ENCODE measurements around the gene HIBCH. TPM values are rescaled to one million over a fixed set of nuclear protein-coding genes. Genes with fewer than 3 reads are reported as not detected.

HIBCH gene
- total and polyA plus RNA-seq, 9 of the 15 experiments (the other 6 are each of a cell fraction or from before 2014, with no cell fraction given) = 17.0 to 65.4 (median 28.3) TPM

GRCh38 chr2:190184460-190184859, 135.2 kb downstream of the HIBCH start (continued):
- TF ChIP-seq RHOXF2B (CRISPR knock-in tag; conservative IDR thresholded peaks at IDR 0.05) = no peak
- TF ChIP-seq ZC3H4 (CRISPR knock-in tag; IDR thresholded peaks at IDR 0.05; ENCODE audit: borderline replicate concordance) = no peak
- no peak for TF ChIP-seq ZNF75A (CRISPR knock-in tag; IDR thresholded peaks at IDR 0.05)
- TF ChIP-seq TRIM28 (IDR thresholded peaks at IDR 0.05) = no peak
- TF ChIP-seq CBX8 (IDR thresholded peaks at IDR 0.05; ENCODE audit: borderline replicate concordance, extremely low read depth, low read depth, low read length, poor library complexity, severe bottlenecking) = no peak
- TF ChIP-seq SP2 (IDR thresholded peaks at IDR 0.05; ENCODE audit: extremely low read depth, low read depth, low read length, poor library complexity, severe bottlenecking) = no peak
- TF ChIP-seq BACH1 (tag; IDR thresholded peaks at IDR 0.05) = no peak
- TF ChIP-seq, protein P1, sequence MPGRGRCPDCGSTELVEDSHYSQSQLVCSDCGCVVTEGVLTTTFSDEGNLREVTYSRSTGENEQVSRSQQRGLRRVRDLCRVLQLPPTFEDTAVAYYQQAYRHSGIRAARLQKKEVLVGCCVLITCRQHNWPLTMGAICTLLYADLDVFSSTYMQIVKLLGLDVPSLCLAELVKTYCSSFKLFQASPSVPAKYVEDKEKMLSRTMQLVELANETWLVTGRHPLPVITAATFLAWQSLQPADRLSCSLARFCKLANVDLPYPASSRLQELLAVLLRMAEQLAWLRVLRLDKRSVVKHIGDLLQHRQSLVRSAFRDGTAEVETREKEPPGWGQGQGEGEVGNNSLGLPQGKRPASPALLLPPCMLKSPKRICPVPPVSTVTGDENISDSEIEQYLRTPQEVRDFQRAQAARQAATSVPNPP (IDR thresholded peaks at IDR 0.05; ENCODE audit: borderline replicate concordance, insufficient read depth, insufficient read length) = no peak
- TF ChIP-seq RUNX1 (IDR thresholded peaks at IDR 0.05; ENCODE audit: low read depth) = no peak
- TF ChIP-seq, protein P2, sequence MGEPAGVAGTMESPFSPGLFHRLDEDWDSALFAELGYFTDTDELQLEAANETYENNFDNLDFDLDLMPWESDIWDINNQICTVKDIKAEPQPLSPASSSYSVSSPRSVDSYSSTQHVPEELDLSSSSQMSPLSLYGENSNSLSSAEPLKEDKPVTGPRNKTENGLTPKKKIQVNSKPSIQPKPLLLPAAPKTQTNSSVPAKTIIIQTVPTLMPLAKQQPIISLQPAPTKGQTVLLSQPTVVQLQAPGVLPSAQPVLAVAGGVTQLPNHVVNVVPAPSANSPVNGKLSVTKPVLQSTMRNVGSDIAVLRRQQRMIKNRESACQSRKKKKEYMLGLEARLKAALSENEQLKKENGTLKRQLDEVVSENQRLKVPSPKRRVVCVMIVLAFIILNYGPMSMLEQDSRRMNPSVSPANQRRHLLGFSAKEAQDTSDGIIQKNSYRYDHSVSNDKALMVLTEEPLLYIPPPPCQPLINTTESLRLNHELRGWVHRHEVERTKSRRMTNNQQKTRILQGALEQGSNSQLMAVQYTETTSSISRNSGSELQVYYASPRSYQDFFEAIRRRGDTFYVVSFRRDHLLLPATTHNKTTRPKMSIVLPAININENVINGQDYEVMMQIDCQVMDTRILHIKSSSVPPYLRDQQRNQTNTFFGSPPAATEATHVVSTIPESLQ (CRISPR knock-in tag; IDR thresholded peaks at IDR 0.05) = no peak
- TF ChIP-seq CTBP1 (IDR thresholded peaks at IDR 0.05; ENCODE audit: borderline replicate concordance) = peak; percentile 30; the same call in 1 of the 2 replicates
- TF ChIP-seq NR3C1 (CRISPR knock-in tag; IDR thresholded peaks at IDR 0.05) = no peak
- TF ChIP-seq, protein P3, sequence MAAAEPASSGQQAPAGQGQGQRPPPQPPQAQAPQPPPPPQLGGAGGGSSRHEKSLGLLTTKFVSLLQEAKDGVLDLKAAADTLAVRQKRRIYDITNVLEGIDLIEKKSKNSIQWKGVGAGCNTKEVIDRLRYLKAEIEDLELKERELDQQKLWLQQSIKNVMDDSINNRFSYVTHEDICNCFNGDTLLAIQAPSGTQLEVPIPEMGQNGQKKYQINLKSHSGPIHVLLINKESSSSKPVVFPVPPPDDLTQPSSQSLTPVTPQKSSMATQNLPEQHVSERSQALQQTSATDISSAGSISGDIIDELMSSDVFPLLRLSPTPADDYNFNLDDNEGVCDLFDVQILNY (CRISPR knock-in tag; IDR thresholded peaks at IDR 0.05) = no peak
- TF ChIP-seq ZNF140 (CRISPR knock-in tag; IDR thresholded peaks at IDR 0.05) = no peak
- TF ChIP-seq ZFP91 (CRISPR knock-in tag; IDR thresholded peaks at IDR 0.05) = no peak
- TF ChIP-seq FOSL1 (tag; conservative IDR thresholded peaks at IDR 0.05) = peak; percentile 40; the same call in 1 of the 2 replicates
- no peak for TF ChIP-seq MLX (CRISPR knock-in tag; conservative IDR thresholded peaks at IDR 0.05)
- no peak for TF ChIP-seq GTF2F1 (IDR thresholded peaks at IDR 0.05; ENCODE audit: low read depth, low read length)
- TF ChIP-seq PTTG1 (tag; IDR thresholded peaks at IDR 0.05; ENCODE audit: low read depth) = no peak
- TF ChIP-seq, protein P4, sequence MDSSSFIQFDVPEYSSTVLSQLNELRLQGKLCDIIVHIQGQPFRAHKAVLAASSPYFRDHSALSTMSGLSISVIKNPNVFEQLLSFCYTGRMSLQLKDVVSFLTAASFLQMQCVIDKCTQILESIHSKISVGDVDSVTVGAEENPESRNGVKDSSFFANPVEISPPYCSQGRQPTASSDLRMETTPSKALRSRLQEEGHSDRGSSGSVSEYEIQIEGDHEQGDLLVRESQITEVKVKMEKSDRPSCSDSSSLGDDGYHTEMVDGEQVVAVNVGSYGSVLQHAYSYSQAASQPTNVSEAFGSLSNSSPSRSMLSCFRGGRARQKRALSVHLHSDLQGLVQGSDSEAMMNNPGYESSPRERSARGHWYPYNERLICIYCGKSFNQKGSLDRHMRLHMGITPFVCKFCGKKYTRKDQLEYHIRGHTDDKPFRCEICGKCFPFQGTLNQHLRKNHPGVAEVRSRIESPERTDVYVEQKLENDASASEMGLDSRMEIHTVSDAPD (CRISPR knock-in tag; IDR thresholded peaks at IDR 0.05) = no peak
- TF ChIP-seq MCM5 (IDR thresholded peaks at IDR 0.05; ENCODE audit: low read depth) = no peak
- no peak for TF ChIP-seq TCFL5 (CRISPR knock-in tag; conservative IDR thresholded peaks at IDR 0.05)

Data from K562 (cell line).